B cell (primary cell): ENCODE data around the gene LNPK.

Experiments
- CTCF ChIP-seq: fragments of 200-600 bp; IDR thresholded peaks from one replicate; pipeline ENCODE4 v1.8.0; 2022; ENCODE audit warnings: antibody characterized with exemption, mild to moderate bottlenecking
- EZH2 ChIP-seq: IDR thresholded peaks from 2 replicates; pipeline ENCODE4 v1.6.1; 2012; ENCODE audit warnings: borderline replicate concordance, low read depth, mild to moderate bottlenecking, moderate library complexity, low read length; ENCODE audit not compliant: insufficient read depth, poor library complexity, severe bottlenecking

GRCh38 chr2:176038694-176039093 is 36.6 kb upstream of the LNPK start:
- TF ChIP-seq CTCF (no peak), EZH2 (no peak)
